Stimulated activated CD8-positive, alpha-beta memory T cell treated with anti-CD3 and anti-CD28 coated beads, Interleukin-15, amount 100 ng/mL, for 4 hours (primary cell): Measurements from ENCODE around the gene LIMCH1.

Experiments
- DNase-seq, 2 donors: peaks; one replicate each; pipeline ENCODE4 v3.0.0-alpha.2; 2020; ENCODE audit warnings: low read depth in 2 of 2

LIMCH1 gene

DNA sequence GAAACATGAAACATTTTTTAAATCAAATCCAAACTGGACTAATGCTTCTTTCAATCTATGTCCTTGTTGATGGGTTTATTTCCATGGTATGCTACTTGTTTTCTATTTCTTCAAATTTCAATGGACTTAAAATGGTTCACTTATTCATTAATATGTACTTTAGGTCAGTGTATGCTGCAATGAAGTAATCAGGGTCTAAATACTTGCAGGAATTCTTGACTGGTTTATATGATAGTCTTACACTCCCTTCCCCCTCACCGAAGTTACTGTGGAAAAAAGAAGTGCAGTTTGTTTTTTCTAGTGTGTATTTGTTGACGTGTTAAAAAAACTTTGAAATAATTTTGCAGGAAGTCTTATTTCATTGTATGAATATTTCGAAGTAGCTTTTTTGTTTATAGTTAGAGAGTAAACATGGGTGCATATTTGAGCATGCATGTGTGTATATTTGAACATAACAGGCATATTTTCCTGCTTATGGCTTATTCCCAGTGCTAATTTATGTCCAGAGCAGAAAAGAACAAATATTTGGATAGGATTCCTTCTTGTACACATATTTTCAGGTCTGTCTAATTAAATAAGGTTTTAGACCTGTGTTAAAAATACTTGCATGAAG lies 65.0 kb downstream of the LIMCH1 start:
- no peak for DNase-seq

DNA sequence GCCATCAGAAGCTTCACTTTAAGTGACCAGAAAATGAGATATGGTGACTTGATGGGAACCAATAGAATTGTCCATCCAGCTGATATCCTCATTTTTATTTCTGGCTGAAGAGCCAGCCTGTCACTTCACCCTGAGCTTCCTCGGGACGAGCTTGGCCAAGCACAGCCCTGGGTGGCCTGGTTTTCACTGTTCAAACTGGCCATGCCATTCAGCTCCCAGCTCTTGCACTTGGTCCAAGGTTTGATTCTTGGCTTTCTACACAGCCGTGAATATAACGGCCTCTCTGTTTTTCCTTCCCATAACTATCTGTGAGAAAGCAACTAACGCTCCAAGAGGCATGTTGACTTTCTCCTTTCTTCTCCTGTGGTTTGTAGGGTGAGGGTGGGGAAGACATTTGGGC lies 71.9 kb downstream of the LIMCH1 start:
- no peak for DNase-seq

DNA sequence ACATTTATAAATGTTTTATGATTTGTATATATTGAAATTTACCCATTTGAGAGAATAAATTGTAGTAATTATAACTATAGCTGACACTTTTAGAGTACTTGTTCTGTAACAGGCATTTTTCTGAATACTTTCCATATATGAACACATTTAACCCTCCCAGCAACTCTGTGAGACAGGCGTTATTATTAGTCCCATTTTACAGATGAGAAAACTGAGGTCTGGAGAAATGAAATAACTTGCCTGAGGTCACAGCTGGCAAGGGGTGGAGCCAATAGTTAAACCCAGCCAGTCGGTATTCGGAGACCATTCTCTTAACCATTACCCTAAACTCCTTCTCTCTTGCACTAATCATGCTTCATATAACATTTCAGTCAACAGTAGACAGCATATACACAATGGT lies 72.5 kb downstream of the LIMCH1 start:
- no peak for DNase-seq

DNA sequence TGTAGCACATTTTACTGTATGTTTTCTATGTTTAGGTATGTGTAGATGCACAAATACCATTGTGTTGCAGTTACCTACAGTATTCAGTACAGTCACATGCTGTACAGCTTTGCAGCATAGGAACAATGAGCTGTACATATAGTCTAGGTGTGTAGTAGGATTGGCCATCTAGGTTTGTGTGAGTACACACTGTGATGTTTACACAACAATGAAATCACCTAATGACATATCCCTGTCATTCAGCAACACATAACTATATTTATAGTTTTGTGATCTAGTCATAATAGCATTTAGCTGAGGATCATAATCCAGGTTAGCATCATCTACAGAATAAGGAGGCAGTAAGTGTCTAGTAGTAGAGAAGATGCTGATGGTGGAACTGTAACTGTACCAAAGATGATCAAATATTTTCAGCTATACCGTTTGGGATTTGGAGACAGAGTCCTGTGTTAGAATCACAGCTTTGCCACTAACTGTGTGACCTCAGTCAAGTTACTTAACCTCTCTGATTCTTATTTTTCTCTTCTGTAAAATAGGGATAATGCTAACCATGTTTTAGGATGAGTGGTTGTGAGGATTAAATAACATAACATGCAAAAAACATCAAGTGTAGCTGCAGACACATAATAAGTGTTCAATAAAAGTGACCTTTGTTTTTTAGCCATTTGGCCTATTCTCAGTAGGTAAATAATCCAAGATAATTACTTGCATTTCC lies 73.3 kb downstream of the LIMCH1 start:
- DNase-seq: no peak

DNA sequence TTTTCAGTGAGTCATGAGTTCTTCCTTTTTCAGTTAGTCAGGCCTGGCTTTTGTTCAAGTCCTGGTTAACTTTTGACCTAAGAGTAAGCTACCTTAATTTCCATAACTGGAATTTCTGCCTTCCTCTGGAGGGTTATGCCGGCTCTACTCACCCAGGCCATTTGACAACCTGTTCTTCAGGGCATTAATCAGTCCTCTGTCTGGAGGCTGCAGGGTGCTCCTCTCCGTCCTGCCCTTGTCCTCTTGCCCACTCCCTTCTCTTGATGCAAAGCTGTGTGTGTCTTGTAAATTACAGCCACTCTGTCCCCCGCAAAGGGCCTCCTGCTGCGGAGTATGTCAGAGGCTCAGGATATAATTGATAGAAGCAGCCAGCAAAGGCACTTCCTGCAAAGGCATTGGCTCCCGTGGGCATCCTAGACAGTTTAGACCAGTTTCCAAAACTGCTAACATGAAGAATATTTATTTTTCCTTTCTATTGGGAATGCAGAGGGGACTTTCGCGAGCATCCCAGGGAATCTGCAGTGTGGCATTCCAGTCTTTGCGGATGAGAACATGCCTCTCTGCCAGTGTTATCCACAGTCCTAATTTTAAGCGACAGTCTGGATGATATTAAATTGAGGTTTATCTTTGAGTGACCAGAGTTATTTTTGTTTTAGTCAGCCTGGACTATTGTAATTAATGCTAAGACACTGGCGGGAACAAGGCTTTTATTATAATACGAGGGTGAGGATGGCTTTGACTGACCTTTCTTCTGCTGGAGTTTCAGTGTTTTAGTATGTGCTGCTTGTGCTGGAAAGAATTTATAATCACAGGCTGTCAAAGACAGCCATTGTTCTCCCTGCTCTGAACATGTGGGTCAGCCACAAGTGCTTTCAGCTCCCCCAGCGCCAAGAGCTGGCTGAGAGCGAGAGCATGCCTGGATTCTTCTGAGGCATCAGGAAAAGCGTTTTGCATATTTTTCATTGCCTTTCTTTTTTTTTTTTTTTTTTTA lies 74.2 kb downstream of the LIMCH1 start:
- no peak for DNase-seq

DNA sequence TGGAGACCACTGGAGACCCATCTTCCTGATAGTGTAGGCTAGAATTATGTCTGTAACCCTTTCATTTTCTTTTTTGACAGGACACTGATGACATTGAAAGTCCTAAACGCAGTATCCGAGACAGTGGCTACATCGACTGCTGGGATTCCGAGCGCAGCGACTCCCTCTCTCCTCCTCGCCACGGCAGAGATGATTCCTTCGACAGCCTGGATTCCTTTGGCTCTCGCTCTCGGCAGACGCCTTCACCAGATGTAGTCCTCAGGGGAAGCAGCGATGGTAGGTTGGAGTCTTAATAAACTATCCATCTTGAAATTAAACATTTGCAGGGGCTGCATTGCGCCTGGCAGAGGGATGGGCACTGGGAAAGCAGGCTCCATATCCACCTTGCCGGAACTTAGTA lies 75.4 kb downstream of the LIMCH1 start:
- no peak for DNase-seq

DNA sequence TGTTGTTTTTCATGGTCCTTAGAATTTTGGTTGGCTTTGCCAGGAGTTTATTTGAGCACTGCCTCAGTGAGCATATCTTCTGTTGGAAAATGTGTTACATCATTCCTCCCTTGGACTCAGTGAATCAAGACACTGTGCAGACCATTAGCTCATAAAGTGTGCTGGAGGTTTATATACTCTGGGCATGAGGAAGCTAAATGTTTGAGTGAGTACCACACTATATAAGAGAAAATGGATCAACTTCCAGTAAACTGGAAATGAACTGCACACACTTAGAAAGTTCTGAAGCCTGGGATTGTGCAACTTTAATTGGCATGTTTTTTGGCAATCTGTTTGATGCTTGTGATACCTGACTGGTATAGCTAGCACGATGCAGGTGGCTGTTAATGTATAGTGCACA lies 75.9 kb downstream of the LIMCH1 start:
- DNase-seq: no peak

DNA sequence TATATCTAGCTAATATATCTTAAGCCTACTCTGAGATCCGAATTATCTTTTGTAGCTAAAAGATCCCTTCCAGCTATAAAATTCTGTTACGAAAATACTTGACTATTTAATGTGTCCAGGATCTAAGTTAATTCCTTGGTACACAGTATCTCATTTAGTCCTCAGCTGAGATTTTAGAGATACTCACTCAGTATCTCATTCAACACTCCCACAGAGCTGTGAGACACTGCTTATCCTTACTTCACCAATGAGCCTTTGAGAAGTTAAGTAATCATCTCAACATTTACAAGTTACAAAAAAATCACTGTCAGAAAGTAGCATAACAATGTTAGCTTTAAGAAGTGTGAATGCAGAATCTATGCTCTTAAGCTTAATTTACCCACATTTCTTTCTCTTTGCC lies 76.6 kb downstream of the LIMCH1 start:
- DNase-seq: no peak

DNA sequence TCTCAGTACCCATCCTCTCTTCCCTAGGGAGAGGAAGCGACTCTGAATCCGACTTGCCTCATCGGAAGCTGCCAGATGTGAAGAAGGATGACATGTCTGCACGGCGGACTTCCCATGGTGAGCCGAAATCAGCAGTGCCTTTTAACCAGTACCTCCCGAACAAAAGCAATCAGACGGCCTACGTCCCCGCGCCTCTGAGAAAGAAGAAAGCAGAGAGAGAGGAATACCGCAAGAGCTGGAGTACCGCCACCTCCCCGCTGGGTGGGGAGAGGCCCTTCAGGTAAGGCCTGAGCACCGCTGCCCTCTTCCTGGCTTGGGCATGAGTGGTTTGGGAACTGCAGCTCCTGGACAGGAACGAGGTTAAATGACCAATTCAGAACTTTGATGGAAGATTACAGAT lies 81.2 kb downstream of the LIMCH1 start:
- DNase-seq: no peak

DNA sequence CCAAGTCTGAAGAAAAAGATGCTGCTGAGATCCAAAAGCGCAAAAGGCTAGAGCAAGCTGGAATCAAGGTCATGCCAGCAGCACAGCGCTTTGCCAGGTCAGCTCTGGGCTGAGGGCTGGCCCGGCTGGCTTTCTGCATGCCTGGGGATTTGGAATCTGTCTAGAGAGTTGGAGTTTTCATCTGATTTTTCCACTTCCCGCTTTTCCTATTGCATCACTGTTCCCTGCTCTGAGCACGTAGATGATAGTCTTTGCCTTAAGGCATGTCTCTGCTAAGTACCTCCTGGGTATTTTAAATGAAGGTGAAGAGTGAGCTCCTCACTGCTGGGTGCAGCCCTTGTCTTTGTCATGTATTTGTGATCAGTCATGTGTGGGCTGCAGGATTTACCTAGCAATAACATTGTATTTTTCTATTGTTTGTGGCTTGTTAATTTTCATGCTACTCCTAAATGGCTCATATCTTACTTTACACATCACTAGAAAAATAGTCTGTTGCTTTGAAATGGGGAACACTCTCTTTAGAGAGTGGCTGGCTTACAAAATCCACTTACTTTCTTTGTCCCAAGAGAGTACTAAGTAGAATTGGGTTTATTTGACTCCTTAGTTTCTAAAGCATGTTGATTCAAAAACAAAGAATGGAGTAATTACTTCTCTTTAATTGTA lies 82.8 kb downstream of the LIMCH1 start:
- DNase-seq: no peak

DNA sequence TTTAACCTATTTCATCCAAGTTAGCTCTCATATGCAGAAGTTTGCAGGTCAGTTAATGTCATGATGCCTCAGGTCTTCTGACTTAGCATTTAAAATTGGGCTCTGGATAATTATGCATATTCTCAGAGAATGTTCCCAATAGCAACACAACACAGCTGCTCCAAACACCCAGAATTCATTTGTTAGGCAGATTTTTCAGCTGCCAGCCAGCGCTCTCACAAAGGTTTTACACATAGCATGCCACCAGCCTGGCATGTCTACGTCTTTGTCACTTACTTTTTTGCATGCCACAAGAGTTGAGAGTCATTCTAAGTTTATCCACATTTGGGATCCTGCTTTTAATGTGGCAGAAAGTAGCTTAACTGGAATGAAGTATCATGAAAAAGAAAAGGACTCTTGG lies 84.8 kb downstream of the LIMCH1 start:
- DNase-seq: no peak

DNA sequence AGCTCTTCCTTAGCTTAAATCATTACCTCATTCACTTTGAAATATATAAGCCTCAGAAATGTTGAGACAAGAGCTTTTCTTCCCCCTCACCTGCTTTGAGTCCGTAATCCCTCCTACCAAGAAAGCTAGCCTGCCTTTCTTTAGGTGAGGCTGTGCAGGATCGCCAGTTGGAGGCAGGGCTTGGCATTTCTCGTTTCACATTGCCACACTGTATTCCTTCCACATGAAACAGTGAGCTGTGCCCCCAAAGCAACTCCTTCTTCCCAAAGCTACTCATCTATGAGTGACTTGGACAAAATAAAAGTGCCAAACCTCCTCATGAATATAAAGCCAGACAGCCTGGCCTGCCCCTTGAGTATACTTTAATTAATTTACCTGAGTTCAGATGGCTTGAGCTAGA lies 86.8 kb downstream of the LIMCH1 start:
- no peak for DNase-seq

DNA sequence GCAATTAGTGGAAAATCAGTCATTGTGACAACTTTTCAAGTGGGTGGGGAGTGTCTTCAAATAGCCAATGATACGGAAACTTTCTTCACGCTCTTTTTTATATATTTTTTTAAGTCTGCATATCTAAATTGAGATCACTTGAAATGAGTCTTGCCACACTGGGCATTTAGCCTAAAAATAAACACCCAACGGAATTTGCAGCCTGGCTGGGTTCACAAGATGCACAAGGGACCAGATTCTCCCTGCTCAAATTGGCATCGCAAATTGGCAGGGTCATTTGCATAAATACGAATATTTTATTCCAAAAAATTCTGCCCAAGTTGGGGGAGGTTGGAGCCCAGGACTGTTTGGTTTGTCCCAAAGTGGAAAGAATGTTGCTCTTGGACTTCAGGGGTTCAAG lies 87.6 kb downstream of the LIMCH1 start:
- DNase-seq: no peak

DNA sequence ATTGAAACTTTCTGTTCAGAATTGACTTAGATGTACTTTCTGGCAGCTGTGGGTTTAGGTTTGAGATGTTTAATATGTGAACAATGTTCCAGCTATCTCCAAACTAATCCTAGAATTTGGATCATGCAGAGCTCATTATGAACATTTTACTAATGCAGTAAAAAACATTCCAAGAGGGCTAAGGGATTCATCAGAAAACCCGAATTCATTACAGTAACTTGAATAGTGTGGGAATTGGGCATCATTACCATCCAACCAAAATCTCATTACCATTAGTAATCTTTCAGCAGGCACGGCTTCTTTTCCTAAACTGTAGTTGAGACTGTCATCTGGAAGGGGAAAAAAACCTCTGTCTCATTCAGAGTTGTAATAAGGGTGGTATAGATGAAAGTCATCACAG lies 91.0 kb downstream of the LIMCH1 start:
- DNase-seq: no peak

DNA sequence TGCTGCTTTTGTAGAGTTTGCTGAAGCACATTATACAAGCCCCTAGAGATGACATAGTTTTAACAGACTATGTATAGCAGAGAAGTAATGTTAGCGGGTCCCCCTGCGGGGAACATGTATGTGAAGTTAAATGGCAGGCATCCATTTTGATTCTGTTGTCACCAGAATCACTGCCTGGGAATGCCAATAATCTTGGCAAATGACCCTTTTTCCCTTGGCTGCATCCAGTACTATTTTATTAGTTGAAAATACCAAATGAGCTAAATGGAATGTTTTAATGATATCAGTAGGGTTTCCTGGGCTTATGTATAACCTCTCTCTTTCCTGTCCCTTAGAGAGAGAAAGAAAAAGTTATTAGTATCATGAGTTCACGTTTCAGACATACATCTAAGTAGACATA lies 93.6 kb downstream of the LIMCH1 start:
- DNase-seq: no peak

DNA sequence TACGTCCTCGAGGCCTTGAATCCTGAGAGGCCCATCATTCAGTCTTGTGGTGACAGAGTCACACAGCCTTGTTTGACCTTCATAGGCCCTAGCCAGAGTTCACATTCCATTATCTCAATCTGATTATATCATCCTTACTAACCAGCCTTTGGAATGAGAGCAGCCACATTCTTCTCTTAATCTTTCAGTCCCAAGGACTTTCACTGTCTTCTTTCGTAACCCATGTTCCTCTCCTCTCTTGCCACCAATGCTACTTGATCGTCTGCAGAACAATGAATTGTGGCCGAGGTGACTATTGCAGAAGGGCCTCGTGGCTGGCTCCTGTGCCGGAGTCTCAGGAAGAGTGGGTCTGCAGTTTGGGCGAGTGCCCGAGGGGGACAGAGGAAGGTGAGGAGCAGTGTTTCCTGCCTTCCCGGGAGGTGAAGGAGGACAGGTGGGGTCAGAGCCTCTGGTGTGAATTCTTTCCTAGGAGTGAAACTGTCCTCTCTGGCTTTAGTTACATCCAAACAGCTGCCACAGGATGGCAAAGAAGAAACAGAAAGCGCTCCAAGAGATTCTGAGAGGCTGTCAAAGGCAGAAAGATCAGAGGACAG lies 94.6 kb downstream of the LIMCH1 start:
- DNase-seq: no peak

DNA sequence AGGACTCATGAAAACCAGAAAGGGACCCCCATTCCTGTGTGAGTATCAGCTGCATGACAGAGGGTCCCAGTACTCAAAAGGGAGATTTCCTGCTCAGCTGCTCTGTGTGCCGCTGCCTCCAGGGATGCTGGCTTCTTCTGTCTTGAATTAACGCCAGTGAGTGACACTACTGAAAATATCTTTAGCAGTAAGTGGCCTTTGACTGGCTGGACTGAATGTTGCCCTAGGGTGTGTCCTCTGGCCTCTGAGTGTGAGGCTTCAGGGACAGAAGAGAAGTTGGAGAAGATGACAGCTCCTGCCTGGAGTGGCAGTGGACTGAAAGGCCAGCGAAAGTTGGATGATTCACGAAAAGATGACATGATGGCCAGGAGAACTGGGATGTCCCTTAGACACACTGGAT lies 95.4 kb downstream of the LIMCH1 start:
- no peak for DNase-seq

DNA sequence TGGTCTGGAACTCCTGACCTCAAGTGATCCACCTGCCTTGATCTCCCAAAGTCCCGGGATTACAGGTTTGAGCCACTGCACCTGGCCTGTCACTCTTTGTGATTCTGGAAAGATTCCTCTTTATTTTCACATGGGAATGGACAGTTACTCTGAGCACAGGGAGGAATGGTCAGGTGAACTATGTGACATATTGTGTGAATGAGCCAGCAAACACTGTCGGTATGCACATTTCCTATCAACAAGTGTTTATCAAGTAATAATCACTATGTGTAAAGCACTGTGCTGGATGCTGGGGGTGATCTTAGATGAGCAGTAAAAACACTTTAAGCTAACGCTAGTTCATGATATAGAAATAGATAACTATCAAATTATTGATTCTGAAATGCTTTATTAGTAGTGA lies 97.5 kb downstream of the LIMCH1 start:
- DNase-seq: no peak

DNA sequence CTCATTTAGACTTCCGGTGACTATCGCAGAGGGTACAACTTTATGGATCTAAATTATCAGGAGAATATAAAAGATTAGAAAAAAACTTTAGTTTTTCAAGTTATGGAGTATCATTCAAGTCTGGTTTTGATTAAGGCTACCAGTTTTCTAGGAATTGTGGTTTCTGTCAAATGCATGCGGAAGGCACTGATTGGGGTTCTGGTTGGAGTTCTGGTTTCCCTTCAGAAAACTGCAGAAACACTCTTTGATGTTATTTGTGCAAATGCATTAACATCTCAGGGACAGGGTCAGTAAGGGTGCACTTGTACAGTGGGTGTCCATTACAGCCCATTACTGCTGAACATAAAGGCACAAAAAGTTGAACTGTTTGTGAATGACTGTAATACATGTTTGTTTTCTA lies 100.2 kb downstream of the LIMCH1 start:
- DNase-seq: no peak

DNA sequence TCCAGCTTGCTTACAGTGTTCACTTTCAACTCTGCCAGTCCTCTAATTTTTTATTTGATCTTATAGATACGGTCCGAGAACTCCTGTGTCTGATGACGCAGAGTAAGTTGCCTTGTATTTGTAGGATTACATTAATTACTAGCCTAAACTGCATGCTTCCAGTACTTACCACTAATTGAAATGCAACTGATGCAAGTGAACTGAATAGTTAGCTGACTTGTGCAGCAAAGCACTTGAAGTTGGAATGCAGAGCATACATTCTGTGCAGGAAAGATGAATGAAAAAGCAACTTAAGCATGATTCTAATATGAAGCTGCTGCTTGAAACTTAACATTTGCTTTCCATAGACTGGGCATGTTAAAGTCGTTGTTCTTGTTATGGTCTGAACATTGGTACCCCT lies 100.9 kb downstream of the LIMCH1 start:
- DNase-seq: no peak

DNA sequence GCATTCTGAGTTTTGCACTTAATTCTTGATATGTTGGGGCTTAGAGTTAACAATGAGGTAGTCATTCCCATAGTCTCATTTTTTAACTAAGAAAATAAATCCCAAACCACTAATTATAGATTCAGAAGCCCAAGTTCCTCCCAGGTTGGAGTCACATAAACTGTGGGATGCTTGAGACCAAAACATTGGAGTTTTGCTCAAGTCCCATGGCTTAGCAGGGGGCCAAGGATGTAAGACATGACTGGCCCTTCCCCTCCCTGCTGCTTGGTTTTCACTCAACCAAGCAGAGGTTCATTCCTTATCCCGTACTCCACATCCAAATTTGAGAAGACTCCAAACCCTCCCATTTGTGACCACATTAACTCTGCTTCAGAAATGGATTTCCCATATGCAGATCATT lies 101.3 kb downstream of the LIMCH1 start:
- DNase-seq: no peak

DNA sequence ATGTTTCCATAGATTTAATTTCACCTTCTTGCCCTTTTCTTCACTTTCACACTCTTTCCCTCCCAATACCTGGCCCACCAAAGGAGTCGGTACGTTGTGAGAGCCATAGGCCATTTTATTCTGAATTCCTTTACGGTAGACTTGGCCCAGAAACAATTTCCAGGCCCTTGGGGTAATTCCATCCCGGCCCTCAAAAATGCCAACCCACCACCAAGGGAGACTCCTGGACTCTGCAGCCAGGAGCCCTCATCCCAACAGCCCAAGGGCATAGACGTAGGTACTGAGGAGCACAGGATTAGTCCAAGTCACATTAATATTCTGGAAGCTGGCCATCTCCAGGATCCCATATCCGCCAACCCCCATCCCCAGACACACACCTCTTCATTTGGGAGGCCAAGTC lies 102.9 kb downstream of the LIMCH1 start:
- no peak for DNase-seq
